HL-60 (cell line): Measurements from ENCODE around the gene TENM3.

Experiments
- DNase-seq, 2 experiments: peaks; one replicate each; pipeline ENCODE4 v3.0.0-alpha.2; 2010 to 2020; ENCODE audit warnings: low read depth in 1 of 2, low spot score in 1 of 2
- H3K27ac ChIP-seq: fragments of 250-450 bp; sonication (Bioruptor Pico); replicated peaks from 2 replicates; pipeline ENCODE4 v1.5.1; 2020; ENCODE audit warnings: mild to moderate bottlenecking, moderate library complexity
- H3K27me3 ChIP-seq: fragments of 250-450 bp; sonication (Bioruptor Pico); 2 replicates; pipeline ENCODE4 v1.5.1; 2021; ENCODE audit warnings: mild to moderate bottlenecking, moderate library complexity; ENCODE audit not compliant: insufficient read depth, poor library complexity, severe bottlenecking
- H3K4me3 ChIP-seq: replicated peaks from 2 replicates; pipeline ENCODE4 v1.5.1; 2011; ENCODE audit warnings: mild to moderate bottlenecking, control low read depth, low read length; ENCODE audit not compliant: insufficient read depth
- GABPA ChIP-seq: IDR thresholded peaks from 2 replicates; pipeline ENCODE4 v1.6.1; 2012; ENCODE audit warnings: low read depth
- POLR2AphosphoS5 ChIP-seq: IDR thresholded peaks from 2 replicates; pipeline ENCODE4 v1.6.1; 2012; ENCODE audit warnings: low read depth
- SPI1 ChIP-seq: IDR thresholded peaks from 2 replicates; pipeline ENCODE4 v1.6.1; 2012; ENCODE audit warnings: low read depth, mild to moderate bottlenecking, borderline replicate concordance
- TF ChIP-seq, protein P1 (sequence below): IDR thresholded peaks from 2 replicates; pipeline ENCODE4 v1.6.1; 2012; ENCODE audit warnings: low read depth; ENCODE audit not compliant: insufficient replicate concordance
- TF ChIP-seq, protein P2 (sequence below): IDR thresholded peaks from one replicate; pipeline ENCODE4 v1.5.1; 2011; ENCODE audit warnings: low read length, control low read depth, inconsistent platforms; ENCODE audit not compliant: insufficient read depth

TENM3 gene

DNA sequence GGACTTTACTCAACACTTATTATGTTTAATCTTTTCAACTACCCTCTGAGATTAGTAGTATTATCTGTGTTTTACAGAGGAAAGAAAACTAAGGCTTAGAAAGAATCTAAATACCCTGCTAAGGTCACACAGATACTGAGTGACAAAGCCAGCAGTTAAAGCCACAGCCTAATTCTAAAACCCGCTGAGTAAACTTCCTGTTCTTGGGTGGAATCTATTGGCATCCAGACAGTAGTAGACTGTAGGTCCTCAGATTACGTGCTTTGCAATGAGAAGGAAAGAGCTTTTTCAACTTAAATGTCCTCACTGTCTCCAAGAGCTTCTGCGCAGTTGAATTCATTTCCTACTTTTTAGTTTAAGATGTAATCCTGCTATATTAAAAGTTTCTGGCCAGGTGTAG lies 126.0 kb downstream of the TENM3 start:
- H3K27ac ChIP-seq, result no peak overlapping the region
- H3K27me3 ChIP-seq, result no peaks in the 10 kb centered on the region
- TF ChIP-seq, protein P1, sequence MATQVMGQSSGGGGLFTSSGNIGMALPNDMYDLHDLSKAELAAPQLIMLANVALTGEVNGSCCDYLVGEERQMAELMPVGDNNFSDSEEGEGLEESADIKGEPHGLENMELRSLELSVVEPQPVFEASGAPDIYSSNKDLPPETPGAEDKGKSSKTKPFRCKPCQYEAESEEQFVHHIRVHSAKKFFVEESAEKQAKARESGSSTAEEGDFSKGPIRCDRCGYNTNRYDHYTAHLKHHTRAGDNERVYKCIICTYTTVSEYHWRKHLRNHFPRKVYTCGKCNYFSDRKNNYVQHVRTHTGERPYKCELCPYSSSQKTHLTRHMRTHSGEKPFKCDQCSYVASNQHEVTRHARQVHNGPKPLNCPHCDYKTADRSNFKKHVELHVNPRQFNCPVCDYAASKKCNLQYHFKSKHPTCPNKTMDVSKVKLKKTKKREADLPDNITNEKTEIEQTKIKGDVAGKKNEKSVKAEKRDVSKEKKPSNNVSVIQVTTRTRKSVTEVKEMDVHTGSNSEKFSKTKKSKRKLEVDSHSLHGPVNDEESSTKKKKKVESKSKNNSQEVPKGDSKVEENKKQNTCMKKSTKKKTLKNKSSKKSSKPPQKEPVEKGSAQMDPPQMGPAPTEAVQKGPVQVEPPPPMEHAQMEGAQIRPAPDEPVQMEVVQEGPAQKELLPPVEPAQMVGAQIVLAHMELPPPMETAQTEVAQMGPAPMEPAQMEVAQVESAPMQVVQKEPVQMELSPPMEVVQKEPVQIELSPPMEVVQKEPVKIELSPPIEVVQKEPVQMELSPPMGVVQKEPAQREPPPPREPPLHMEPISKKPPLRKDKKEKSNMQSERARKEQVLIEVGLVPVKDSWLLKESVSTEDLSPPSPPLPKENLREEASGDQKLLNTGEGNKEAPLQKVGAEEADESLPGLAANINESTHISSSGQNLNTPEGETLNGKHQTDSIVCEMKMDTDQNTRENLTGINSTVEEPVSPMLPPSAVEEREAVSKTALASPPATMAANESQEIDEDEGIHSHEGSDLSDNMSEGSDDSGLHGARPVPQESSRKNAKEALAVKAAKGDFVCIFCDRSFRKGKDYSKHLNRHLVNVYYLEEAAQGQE, result no peak
- TF ChIP-seq GABPA (no peak), SPI1 (no peak), POLR2AphosphoS5 (no peak)
- TF ChIP-seq, protein P2, sequence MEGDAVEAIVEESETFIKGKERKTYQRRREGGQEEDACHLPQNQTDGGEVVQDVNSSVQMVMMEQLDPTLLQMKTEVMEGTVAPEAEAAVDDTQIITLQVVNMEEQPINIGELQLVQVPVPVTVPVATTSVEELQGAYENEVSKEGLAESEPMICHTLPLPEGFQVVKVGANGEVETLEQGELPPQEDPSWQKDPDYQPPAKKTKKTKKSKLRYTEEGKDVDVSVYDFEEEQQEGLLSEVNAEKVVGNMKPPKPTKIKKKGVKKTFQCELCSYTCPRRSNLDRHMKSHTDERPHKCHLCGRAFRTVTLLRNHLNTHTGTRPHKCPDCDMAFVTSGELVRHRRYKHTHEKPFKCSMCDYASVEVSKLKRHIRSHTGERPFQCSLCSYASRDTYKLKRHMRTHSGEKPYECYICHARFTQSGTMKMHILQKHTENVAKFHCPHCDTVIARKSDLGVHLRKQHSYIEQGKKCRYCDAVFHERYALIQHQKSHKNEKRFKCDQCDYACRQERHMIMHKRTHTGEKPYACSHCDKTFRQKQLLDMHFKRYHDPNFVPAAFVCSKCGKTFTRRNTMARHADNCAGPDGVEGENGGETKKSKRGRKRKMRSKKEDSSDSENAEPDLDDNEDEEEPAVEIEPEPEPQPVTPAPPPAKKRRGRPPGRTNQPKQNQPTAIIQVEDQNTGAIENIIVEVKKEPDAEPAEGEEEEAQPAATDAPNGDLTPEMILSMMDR, result no peak
- no peak overlapping the region for H3K4me3 ChIP-seq
- DNase-seq, result no peak

DNA sequence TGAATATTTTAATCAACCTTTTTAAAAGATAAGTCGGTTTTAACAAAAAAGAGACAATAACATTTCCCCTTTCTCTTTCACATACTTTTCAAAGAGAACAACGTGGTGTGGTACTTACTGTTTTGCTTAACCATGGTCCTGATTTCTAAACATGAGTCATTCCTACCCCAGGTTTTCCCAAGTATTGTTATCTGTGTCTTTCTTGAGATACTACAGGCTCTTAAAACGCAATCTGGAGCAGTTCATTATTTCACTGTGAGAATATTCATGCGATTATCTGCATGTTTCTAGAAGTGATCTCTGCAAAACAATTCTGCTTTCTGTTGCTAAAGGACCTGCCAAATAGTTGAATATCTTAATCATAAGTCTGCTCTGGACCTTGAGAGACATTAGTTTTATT lies 127.3 kb downstream of the TENM3 start:
- no peak for DNase-seq
- TF ChIP-seq GABPA (no peak), POLR2AphosphoS5 (no peak), SPI1 (no peak)
- TF ChIP-seq, protein P2, result no peak
- TF ChIP-seq, protein P1, result no peak
- Histone ChIP-seq H3K27me3 (no peaks in the 10 kb centered on the region), H3K4me3 (no peak overlapping the region), H3K27ac (no peak overlapping the region)

DNA sequence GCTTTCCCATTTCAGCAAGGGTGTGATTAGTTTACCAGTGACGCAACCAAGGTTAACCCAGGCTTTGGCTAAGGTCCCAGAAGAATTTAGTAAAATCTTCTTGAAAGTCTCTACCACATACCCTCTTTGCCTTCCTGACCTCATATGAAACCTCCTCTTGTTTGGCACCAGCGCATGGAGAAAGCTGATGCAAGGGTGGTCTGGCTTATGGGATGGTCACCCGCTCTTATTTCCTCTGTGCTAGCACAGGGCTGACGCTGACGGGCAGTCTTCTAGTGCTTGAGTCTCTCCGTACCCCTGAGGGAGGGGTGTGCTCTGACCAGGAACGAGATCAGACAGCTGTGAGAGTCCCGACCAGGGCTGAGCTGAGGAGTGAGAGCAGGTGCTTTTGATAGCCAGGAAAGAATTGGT lies 137.6 kb downstream of the TENM3 start:
- TF ChIP-seq GABPA (no peak), SPI1 (no peak)
- TF ChIP-seq, protein P2, result no peak
- TF ChIP-seq, protein P1, result no peak
- Histone ChIP-seq H3K27ac (no peak overlapping the region), H3K27me3 (no peaks in the 10 kb centered on the region), H3K4me3 (no peak overlapping the region)
- no peak for DNase-seq
